GM12891 (cell line): ENCODE measurements around the gene CREB5.

Experiments used
- PAX5 ChIP-seq: IDR thresholded peaks from 2 replicates; pipeline ENCODE4 v1.6.1; 2011; ENCODE audit warnings: low read length, moderate library complexity, mild to moderate bottlenecking; ENCODE audit not compliant: insufficient read depth, severe bottlenecking
- POLR2A ChIP-seq: IDR thresholded peaks from 2 replicates; pipeline ENCODE4 v1.6.1; 2011; ENCODE audit warnings: low read depth, low read length, control low read depth
- POLR2AphosphoS5 ChIP-seq: IDR thresholded peaks from 2 replicates; pipeline ENCODE4 v1.6.1; 2011; ENCODE audit warnings: low read depth, low read length, control low read depth
- POU2F2 ChIP-seq: IDR thresholded peaks from 2 replicates; pipeline ENCODE4 v1.6.1; 2011; ENCODE audit warnings: low read depth, mild to moderate bottlenecking, control low read depth, low read length, moderate library complexity
- SPI1 ChIP-seq: IDR thresholded peaks from 2 replicates; pipeline ENCODE4 v1.6.1; 2011; ENCODE audit warnings: low read depth, low read length, control low read depth
- TAF1 ChIP-seq: IDR thresholded peaks from 2 replicates; pipeline ENCODE4 v1.6.1; 2011; ENCODE audit warnings: low read depth, low read length, control low read depth

GRCh38 chr7:28698840-28699239 lies 286.5 kb downstream of the CREB5 start:
- TF ChIP-seq PAX5: no peak
- TF ChIP-seq POLR2AphosphoS5: no peak
- no peak for TF ChIP-seq POLR2A
- no peak for TF ChIP-seq TAF1
- TF ChIP-seq SPI1: no peak
- no peak for TF ChIP-seq POU2F2
